GM19240 (cell line): ENCODE results near the gene SMYD4.
"Not testable (repeated sequence)": the region's sequence is repeated elsewhere in the genome, so short reads cannot be mapped to it uniquely, and the experiment has no call there.

Source experiments
- DNase-seq: peaks from one replicate; pipeline ENCODE4 v3.0.0; 2011; ENCODE audit warnings: low spot score; ENCODE audit not compliant: insufficient read length

The SMYD4 gene

DNA sequence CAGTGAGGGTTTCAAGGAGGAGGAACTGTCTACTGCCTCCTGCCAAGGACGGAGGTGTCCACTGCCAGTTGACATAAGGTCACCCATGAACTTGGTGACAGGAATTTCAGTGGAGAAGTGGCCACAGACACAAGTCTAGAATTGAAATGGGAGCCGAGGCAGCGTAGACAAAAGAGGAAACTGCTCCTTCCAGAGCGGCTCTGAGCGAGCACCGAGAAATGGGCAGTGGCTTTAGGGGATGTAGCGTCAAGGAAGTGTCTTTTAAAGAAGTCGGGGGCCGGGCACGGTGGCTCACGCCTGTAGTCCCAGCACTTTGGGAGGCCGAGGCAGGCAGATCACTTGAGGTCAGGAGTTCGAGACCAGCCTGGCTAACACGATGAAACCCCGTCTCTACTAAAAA, 70.9 kb downstream of the SMYD4 start:
- no peak for DNase-seq

DNA sequence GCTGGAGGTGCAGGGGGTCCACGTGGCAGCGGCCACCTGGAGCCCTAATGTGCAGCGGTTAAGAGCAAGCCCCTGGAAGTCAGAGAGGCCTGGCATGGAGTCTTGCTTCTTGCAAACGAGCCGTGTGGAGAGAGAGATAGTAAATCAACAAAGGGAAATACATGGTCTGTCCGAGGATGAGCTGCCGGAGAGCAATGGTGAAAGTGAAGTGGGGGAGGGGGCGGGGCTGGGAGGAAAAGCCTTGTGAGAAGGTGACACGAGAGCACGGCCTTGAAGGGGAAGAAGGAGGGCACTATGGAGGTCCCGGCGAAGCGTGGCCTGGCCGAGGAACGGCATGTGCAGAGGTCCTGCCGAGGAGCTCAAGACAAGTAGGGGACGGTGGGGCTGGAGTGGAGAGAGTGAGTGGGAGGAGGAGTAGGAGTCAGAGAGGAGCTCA, 73.9 kb downstream of the SMYD4 start:
- DNase-seq: no peak

DNA sequence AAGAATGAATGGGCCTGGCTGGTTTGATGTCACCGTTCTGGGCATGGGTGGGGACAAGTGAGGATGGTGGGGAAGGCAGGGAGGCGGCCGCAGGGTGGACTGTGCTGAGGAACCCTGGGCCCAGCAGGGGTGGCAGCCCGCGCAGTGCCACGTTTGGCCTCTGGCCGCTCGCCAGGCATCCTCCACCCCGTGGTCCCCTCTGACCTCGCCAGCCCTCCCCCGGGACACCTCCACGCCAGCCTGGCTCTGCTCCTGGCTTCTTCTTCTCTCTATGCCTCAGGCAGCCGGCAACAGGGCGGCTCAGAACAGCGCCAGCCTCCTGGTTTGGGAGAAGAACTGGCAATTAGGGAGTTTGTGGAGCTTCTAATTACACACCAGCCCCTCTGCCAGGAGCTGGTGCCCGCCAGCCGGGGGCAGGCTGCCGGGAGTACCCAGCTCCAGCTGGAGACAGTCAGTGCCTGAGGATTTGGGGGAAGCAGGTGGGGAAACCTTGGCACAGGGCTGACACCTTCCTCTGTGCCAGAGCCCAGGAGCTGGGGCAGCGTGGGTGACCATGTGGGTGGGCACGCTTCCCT, 74.4 kb downstream of the SMYD4 start:
- DNase-seq: no peak

DNA sequence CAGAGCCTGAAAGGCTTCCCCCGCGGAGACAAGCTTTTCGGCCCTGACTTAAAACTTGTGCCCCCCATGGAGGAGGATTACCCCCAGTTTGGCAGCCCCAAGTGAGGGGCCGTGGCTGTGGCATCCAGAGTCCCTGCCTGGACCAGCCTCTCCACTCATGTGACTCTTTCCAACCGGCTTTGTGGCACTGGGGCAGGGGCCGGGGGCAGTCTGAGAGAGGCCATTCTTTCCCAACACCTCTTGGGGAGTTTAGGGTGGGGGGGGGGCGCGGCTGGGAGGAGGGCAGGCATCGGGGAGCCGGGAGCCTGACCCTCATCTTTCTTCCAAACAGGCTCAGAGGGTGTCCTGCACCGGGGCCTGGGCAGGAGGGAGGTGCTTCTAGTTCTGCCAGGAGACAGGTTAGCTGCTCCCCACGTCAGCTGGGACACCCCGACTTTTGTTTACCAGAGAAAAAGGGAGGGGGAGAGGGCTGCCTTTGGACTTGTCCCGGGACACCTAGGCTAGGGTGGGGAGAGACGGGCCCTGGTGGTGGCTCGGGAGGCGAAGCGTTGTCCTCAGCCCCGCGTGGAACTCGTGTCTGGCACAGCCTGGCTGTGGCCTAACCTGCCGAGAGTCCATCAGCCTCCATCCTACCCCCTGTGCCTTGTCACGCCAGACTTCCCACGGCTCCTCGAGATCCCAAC, 75.1 kb downstream of the SMYD4 start:
- no peak for DNase-seq

DNA sequence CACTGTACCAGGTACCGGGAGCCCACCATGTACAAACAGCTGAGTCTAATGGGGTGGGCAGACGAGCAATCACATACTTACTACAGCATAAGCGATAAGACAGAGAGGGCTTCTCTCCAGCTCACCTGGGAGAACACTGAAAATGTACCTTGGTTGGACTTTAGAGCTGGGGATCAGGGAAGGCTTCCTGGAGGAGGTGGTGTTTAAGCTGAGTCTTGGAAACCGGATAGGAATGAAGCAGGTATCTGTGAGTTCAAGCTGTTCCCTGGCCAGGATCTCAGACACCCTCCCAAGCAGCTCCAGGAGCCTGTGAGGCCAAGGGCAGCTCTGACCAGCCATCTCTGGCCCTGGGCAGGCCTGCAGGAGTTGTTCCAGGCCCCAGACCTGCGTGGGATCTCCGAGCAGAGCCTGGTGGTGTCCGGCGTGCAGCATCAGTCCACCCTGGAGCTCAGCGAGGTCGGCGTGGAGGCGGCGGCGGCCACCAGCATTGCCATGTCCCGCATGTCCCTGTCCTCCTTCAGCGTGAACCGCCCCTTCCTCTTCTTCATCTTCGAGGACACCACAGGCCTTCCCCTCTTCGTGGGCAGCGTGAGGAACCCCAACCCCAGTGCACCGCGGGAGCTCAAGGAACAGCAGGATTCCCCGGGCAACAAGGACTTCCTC, 75.8 kb downstream of the SMYD4 start:
- no peak for DNase-seq

DNA sequence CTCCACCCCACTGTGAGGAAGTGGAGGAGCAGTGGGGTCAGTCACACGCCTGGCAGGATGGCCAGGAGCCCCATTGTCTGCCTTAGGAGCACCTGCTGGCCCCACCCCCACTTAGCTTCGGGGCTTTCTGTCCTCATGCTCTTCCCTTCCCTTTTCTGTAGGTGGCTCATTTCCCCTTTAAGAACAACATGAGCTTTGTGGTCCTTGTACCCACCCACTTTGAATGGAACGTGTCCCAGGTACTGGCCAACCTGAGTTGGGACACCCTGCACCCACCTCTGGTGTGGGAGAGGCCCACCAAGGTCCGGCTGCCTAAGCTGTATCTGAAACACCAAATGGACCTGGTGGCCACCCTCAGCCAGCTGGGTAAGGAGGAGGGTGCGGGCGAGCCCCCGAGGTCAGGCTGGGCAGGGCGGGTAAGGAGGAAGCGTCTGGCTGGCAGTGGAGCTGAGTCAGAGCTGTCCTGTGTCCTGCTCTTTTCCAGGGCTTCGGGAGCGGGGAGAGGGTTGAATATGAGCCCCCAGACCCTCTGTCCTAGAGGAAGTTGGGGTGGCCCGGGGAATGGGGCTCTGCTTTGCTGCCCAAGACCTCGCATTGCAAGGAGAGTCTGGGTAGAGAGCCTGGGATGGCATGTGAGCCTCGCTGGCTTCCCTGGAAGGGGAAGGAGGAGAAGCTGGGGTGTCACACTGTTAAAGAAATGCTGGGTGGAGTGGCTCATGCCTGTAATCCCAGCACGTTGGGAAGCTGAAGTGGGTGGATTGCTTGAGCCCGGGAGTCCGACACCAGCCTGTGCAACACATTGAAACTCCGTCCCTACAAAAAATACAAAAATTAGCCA, 77.1 kb downstream of the SMYD4 start:
- DNase-seq: no peak

DNA sequence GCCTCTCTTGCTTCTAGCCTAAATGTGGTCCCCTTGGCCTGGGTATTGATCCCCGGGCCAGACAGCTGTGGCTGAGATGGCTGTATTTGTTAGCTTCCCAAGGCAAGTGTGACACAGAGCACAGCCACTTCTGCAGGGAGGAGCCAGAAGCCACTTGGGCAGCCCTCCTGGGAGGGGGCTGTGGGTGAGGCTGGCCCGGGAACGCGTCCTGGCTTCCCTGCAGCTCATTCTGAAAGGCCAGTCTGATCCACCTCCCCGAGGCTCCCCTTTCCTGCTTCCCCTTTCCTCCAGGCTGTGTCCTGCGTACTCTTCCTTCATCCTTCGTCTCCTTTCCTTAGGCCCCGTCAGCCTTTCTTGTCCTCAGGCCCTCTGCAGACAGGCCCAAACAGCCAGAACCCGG, 79.1 kb downstream of the SMYD4 start:
- DNase-seq: no peak

DNA sequence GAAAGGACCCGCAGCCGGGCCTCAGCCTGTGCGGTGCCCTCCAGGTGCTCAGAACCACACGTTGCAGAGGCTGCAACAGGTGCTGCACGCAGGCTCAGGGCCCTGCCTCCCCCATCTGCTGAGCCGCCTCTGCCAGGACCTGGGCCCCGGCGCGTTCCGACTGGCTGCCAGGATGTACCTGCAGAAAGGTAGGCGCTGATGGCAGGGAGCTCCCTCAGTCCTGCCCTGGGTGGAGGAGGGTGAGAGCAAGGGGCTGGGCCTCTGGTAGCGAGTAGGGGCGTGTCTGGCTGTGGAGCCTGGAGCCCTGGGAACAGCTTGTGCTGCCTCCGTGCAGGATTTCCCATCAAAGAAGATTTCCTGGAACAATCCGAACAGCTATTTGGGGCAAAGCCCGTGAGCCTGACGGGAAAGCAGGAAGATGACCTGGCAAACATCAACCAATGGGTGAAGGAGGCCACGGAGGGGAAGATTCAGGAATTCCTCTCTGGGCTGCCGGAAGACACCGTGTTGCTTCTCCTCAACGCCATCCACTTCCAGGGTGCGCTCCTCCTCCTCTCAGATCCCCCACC, 82.6 kb downstream of the SMYD4 start:
- no peak for DNase-seq

DNA sequence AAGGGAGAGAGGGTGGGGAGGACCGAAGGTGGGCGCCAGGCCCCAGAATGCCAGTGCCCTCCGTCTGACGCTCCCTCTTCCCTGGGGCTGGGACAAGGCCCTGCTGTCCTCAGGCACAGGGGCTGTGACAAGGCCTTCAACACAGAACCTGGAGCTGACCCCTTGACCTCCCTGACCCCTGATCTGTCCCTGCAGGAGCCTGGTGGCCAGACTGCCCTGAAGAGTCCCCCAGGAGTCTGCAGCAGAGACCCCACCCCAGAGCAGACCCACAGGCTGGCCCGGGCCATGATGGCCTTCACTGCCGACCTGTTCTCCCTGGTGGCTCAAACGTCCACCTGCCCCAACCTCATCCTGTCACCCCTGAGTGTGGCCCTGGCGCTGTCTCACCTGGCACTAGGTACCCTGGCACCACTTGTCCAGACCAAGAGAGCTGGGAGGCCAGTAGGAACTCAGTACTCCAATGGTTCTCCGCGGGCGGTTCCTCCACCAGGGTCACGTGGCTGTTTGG, 84.1 kb downstream of the SMYD4 start:
- no peak for DNase-seq

DNA sequence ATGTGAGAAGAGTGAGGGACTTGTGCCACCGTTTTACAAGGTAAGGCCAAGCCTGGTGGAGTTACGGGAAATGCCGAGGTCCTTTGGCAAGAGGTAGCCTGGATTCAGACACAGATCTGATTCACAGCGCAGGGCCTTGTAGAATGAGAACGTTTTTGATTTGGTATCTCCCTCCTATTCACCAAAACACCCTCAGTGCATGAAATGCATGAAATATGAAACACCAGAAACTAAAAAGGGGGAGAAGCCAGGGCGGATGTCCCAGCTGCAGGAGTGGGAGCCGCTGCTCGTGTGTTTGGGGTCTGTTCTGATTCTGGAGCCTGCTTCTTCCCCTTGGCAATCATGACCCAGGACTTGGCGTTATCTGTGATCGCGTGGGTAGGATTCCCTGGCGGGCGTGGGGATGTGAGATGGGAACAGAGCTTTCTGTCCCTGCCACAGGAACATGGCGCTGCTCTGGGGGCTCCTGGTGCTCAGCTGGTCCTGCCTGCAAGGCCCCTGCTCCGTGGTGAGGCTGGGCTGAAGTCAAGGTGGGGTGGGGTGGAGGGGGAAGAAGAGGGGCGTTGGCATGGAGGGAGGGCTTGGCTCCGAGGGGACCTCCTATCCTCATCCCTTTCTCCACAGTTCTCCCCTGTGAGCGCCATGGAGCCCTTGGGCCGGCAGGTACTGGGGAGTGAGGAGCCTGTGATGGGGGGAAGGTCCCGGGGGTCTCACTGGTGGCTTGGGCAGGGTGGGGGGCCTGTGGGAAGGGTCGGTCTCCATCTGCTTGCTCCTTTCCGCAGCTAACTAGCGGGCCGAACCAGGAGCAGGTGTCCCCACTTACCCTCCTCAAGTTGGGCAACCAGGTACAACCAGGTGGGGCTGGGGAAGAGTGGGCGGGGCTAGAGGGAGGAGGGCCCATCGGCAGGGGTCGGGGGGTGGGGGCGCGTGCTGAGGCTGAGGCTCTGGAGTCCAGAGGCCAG, 84.9 kb downstream of the SMYD4 start:
- DNase-seq: no peak

DNA sequence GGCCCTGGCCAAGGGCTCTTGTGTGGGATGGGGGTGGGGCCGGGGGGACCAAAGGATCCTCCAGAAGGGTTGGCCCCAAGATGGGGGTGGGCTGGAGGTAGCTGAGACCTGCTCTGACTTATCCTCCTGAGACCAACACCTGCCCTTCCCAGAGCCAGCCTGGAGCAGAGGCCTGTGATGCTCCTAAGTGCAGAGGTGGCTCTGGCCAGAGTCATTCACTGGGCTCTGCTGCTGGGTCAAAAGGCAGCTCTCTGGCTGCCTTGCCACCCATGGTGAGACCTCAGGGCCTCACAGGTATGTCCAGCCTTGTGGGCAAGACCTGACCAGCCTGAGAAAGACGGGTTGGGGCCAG, 86.6 kb downstream of the SMYD4 start:
- no peak for DNase-seq

DNA sequence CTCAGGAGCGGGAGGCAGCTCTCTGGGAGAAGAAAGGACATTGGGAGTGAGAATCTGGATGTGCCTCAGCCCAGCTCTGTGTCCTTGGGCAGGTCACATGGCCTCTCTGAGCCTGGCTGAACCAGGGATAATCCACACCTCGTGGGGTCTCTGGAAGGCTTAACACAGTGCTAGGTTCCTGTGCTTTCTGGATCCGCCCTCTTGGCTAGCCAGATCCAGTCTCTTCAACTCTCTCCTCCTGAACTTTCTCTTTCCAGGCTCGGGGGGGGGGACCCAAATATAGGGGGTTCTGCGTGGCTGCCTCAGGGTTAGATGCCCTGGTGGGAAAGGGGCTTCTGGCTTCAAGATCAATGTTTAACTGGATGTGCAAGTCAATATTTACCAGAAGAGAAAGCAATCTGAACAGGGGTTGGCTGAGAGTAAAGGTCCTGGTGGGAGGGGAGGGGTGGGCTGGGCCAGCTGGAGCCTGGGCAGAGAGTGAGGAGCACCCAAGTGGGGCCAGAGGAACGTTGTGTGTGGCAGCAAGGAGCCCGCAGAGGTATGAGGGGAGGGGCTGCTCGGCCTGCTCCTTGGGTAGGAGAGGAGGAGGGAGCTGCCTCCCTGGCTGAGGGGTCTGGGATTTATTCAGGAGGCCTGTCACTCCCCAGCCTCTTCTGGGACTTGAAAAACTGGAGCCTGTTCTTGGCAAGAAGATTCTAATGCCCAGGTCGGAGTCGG, 87.2 kb downstream of the SMYD4 start, which contains the start of gene SERPINF2:
Gene SERPINF2, plus strand, starts transcription at position 501 of the 717 bp plus-strand sequence. CDS start 2,125 bp downstream, outside the sequence.
- no peak for DNase-seq

DNA sequence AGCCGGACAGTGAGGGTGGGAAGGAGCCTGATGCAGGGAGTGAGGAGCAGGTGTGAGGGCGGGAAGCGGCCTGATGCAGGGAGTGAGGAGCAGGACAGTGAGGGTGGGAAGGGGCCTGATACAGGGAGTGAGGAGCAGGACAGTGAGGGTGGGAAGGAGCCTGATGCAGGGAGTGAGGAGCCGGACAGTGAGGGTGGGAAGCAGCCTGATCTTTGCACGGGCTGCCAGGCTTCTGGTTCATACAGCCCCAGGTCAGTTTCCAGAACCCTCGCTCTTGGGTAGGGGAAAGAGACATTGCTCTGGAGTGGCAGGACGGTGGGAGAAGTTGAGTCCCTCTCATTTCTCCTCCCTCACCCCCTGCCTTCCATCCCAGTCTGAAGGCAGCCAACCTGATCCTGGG, 87.8 kb downstream of the SMYD4 start:
- DNase-seq: not testable (repeated sequence)

DNA sequence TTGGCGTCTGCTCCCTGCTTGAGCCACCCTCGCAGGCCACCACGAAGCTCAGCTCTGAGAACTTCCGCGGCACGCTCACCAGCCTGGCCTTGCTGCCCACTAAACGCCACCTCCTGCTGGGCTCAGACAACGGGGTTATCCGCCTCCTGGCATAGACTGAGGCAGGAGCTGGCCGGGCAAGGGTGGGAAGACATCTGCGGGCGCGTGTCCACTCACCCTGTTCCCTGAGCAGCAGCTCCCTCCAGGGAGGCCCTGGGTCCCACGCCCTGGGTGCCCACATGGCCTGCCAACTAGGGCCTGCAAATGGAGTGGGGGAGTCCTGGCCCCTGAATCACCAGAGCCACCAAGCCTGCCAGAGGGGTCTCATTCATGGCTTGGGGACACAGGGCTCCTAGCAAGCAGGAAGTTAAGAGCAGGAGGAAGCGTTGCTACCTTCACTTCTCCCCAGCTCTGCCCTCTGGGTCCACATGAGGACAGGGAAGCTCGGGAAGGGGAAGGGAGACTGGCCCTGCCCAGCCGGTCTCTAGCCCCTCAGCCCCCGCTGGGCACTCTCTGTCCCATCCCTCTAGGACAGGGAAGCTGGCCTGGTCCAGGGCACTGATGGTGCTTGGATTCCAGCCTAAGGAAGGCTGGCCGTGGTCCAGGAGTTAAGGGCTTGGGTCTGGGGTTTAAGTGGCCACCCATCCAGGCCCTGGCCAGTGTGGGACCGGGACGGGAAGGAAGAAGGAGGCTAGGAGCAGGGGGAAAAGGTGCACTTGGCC, 92.0 kb downstream of the SMYD4 start:
- no peak for DNase-seq

DNA sequence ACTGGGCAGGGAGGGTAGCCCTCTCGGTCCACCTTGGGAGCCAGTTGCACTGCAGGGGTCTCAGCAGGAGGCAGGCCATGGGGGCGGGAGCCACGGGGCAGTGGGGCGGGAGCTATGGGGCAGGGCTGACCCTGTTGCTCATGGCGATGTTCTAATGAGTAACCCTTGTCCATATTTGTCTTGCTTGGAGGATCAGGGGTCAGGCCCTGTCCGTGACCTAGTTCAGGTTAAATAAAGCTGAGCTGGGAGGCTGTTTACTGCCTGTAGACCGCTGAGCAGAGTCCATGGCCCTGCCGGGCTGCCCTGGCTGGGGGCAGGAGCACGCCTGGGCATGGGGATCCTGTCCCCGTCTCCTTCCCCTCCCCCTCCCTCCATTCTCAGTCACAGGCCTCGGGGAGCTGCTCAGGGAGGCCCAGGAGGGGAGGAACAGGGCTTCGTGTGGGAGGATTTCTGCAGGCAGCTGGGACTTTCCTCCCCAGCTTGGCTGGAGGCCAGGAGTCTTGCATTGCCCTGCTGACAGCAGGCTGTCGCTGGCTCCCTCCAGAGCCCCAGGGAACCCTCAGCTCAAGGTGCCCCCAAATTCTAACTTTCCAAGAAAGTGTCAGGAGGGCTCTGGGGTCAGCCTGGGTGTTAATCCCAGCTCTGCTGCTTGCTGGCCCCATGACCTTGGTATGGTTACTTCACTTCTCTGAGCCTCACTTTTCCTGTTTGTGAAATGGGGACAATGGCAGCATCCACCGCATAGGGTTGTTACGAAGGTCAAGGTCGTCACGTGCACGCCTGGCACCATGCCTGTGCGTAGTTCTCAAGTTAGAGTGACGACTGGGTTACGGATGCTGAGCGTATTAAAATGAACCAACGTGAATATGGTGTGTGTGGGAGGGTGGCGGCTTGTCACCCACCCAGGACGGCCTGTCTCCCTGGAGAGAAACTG, 93.1 kb downstream of the SMYD4 start:
- peak; percentile 70 for DNase-seq

DNA sequence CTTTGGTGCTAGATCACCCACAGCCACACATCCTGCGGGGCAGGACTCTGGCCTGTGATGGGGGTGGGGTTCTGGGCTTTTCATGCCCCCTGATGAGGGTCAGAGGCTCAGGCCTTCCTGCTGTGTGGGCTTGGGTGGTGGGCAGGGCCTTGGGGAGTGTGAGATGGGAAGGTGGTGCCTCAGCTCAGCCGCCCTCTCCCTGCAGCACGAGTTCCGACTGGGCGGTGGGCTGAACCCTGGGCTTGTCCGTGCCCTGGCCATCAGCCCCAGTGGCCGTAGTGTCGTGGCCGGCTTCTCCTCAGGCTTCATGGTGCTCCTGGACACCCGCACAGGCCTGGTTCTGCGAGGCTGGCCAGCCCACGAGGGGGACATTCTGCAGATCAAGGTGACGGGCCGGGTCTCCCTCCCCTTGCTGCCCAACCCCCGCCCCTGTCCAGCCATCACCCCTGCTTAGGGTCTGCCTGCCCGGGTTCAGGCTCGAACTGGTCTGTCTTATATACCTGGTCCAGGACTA, 93.8 kb downstream of the SMYD4 start:
- DNase-seq: no peak

DNA sequence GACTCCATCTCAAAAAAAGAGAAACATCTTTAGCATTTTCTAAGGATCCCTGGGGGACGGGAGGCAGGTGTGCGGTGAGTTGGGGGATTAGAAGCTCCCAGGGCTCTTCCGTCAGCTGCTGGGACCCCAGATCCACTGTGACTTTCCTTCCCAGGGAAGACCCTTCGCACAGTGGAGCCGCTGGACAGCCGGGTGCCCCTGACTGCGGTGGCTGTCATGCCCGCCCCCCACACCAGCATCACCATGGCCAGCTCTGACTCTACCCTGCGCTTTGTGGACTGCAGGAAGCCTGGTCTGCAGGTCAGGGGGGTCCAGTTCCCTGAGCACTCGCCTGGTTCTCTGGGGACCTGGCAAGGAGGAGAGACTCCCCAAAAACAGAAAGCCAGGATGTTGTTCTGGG, 94.3 kb downstream of the SMYD4 start:
- DNase-seq: no peak

DNA sequence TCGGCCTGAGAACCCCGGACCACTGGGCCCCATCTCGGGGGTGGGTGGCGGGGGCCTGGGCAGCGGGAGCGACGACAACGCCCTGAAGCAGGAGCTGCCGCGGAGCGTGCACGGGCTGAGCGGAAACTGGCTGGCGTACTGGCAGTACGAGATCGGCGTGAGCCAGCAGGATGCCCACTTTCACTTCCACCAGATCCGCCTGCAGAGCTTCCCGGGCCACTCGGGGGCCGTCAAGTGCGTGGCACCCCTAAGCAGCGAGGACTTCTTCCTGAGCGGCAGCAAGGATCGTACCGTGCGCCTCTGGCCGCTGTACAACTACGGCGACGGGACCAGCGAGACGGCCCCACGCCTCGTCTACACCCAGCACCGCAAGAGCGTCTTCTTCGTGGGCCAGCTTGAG, 95.9 kb downstream of the SMYD4 start:
- DNase-seq: no peak
